HG02763 (cell line): Measurements from ENCODE around the gene MAP2K6.

Experiments
- ATAC-seq: cut with Tn5 transposase; IDR thresholded peaks from one replicate; pipeline ENCODE4 v1.9.1; 2021; ENCODE audit warnings: mild to moderate bottlenecking, moderate library complexity; ENCODE audit not compliant: unreplicated experiment

The MAP2K6 gene

DNA sequence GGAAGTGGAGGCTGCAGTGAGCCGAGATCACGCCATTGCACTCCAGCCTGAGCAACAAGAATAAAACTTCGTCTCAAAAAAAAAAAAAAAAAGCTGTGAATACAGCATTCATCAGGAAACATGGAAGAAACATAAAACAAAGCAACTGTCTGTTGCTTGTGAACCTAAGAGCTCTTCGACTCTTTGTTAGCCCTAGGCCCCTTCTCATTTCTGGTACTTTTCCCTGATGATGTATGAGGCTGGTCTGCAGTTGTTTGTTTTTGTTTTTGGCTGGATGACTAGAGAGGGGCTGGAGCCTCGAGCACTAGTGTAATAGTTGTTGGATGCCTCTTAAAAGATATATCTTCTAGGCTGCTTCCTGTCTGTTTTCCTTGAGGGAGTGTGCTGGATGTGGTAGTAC lies 113.5 kb downstream of the MAP2K6 start:
- no peak for ATAC-seq

DNA sequence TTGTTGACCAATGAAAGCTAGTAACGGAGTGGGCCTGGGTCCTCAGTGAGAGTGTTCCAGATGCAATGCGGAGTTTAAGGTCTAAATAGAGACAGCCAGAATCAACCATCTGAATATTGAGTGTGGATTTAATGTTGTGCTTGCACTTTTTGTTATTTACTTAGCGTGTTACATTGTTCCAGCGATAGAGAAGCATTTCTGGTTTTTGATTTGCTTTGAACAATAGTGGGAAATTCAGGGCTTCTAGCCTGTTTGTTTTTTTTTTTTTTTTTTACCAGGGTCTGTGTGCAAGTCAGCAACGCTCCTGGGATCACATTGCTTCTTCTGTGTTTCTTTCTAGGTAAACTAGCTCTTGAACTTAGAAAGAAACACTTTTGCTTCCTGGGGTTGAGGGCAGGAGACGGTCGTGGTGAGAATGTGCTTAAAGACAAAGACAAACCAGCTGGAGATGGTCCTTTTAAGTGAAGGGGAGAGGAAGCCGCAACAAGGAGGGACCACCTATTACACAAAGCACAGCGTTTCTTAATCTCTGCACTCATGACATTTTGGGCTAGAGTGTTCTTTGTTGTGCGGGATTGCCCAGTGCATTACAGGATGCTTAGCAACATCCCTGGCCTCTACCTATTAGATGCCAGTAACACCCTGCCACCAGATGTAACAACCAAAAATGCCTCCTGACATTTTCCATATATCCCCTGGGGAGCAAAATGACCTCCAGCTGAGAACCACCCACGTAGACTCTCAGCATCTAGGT lies 119.2 kb downstream of the MAP2K6 start:
- ATAC-seq = no peak

GRCh38 chr17:69534235-69534621 lies 119.7 kb downstream of the MAP2K6 start:
- ATAC-seq = no peak

DNA sequence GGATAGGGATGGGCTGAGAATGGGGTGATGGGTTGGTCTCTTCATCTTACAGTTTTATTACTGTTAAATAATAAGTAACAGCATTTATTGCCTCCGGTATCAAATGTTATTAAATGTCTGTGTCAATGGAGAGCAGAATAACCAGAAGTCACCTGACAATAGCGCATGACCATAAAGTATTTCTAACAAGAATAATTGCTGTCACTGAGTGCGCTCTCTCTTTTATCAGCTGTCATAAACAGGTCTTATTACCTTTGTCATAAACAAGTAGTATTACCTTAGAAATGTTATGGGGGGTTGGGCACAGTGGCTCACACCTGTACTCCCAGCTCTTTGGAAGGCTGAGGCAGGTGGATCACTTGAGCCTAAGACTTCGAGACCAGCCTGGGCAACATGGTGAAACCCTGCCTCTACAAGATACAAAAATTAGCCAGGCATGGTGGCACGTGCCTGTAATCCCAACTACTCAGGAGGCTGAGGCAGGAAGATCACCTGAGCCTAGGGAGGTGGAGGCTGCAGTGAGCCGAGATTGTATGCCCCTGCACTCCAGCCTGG lies 120.6 kb downstream of the MAP2K6 start:
- no peak for ATAC-seq

GRCh38 chr17:69538795-69539194 lies 124.3 kb downstream of the MAP2K6 start:
- no peak for ATAC-seq

DNA sequence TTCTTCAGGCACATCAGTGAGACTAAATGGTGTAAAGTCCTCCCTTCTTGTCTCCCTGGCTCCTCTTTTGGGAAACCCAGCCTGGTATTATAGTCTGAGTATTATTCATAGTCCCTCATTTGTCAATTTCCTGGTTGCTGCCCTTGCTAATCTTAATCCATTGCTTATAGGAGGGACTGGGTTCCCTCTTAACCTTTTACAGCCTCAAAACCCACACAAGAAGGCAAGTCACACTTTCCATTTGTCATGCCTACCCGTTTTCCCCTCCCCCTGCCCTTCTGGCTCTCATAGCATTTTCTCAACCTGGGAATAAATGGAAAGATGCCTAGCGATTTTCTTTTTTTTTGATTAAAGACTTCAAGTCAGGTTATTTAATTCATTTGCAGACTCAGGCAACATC lies 124.8 kb downstream of the MAP2K6 start:
- no peak for ATAC-seq

GRCh38 chr17:69539781-69540319 lies 125.4 kb downstream of the MAP2K6 start:
- ATAC-seq = no peak

DNA sequence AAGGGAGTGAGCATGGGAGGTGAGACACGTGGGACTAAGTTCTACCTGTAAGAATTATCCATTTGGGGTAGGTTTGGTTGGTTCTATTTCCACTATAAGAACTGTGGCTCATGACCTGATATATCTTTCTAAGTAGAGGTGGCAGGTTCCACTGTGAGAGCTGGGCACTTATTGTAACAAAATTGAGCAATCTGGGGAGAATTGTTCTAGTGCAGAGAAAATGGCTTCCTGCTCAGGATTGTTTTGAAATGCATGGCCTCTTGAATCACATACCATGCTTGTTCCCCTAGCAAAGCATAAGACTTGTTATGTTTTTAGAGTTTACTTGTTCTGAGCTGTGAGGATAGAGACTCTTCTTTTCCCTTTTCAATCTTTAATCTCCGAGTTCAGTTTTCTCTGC lies 125.9 kb downstream of the MAP2K6 start:
- ATAC-seq = no peak

DNA sequence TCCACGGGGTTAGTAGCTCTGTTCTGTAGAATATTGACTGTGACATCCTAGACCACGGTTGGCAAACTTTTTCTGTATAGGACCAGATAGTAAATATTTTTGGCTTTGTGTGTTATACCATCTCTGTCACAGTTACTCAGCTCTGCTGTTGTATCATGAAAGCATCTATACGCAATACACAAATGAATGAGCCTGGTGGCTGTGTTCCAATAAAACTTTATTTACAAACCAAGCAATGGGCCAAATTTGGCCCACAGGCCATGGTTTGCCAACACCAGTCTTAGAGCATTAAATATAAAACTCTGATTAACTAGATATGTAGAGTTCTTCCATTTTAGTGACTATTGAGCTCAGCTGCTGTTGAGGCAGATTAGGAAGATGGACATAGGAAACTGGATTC lies 132.7 kb downstream of the MAP2K6 start:
- ATAC-seq = no peak

DNA sequence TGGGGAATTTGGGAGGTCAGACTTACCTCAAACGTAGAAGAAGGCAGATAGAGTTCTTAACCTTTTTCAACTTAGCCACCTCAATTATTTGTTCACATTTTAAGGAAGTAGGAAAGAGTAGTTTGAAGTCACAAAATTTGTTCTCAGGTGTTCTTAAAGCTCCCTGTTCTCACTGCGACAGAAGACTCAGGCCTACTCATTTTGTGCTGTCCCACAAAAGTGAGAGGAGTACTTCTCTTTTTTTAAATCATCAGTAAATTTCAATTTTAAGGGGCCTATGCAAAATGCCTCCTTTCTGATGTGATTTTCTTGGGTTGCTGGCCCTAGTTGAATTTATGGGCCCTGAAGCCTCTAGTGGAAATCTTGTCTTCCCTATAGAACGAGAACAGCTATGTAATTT lies 133.4 kb downstream of the MAP2K6 start:
- ATAC-seq = no peak

DNA sequence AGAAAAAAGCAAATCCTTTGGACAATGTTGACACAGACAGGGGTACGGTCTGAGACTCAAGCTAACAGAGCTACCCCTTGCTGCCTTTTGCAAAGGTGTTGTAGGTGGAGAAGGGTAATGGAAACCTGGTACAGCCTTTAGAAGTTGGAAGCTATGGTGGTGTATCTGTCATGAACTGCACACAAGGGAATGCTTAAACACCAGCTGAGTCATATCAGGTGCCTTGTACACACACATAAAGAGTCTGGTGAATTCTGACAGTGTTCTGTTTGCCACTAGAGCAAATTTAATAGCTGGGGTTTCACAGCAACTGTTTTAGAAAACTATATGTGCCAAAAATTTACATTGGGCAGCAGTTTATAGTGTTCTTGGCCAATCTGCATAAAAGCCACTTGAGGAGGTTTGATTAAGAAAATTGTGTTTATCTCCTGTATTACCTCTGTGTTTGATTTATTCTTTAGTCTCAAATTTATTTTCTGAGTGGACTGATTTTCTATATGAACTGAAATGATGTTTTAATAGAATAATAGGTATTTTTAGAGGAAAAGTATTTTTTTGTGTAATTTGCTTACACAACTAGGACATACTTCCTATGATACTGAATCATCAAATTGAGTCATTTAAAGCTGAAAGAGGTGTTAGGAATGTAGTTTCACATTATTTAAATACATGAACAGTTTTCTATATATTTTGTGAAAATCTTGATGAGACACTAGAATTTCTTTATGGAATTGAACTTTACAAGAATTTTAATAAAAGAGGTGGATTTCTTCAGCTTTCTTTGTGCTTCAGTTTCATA lies 136.9 kb downstream of the MAP2K6 start:
- ATAC-seq = no peak

GRCh38 chr17:69552986-69553667 lies 138.6 kb downstream of the MAP2K6 start:
- no peak for ATAC-seq

DNA sequence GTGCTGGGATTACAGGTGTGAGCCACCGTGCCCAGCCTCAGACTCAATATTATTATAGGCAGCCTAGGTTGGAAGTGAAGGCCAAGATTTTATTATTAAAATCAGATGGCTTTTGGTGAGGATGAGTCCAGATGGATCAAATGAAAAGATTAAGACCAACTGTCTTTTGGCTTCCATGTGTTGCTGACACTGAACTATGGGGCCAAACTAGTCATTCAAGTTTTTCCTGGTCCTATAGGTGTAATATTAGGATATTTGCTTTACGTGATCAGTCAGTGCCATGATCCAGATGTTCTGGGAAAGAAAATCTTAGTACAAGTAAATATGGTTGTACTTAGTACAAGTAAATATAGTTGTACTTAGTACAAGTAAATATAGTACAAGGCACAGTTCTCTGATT lies 140.6 kb downstream of the MAP2K6 start:
- ATAC-seq = no peak

GRCh38 chr17:69557339-69557738 lies 142.8 kb downstream of the MAP2K6 start:
- ATAC-seq = no peak

DNA sequence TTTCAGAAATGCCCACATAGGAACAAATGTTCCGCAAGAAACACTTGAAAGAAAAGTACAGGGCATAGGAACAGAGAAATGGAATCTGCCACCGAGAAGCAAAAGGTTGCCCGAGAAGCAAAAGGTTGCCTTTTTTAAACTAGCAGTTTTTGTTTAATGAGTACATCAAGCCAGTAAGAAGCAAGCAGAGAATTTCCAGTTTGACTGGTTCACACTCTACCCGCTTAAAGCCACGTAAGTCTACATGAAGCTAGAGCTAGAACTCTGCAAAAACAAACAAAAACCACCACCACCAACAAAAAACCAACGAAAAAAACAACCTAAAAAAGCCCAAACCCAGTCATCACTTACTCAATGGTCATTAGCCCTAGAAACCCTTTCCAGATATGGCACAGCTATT lies 144.3 kb downstream of the MAP2K6 start:
- no peak for ATAC-seq

GRCh38 chr17:69560987-69561441 lies 146.5 kb downstream of the MAP2K6 start:
- no peak for ATAC-seq

- ATAC-seq = no peak
These were observed 147.0 kb downstream of the MAP2K6 start for GRCh38 chr17:69561462-69561861.

DNA sequence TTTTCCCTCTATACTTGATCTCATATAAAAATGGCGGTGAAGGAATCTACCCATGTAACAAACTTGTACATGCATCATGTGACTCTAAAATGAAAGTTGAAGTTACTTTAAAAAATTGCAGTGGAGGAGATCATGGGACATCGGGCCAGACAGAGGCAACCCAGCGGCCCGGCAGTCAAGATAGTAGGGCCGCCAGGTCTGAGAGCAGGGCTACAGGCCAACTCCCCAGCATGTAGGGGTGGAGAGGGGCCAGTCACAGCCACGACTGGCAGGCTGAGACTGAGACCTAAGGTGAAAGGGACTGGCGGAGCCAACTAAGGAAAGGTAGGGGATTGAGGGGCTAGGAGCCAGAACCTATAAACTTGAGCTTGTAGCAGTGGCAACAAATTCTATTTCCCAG lies 150.9 kb downstream of the MAP2K6 start:
- no peak for ATAC-seq

- no peak for ATAC-seq
These were observed 152.6 kb downstream of the MAP2K6 start for GRCh38 chr17:69567130-69567529.

GRCh38 chr17:69572747-69573146 lies 158.2 kb downstream of the MAP2K6 start:
- ATAC-seq = no peak

GRCh38 chr17:69573396-69573795 lies 158.9 kb downstream of the MAP2K6 start:
- no peak for ATAC-seq
